ENCODE measurements around the gene SPRED3. TPM values are rescaled to one million over a fixed set of nuclear protein-coding genes. Genes with fewer than 3 reads are reported as not detected.

The SPRED3 gene
- total and polyA plus RNA-seq, 4 donors = under 0.01 to 0.09 TPM; not detected in 2

DNA sequence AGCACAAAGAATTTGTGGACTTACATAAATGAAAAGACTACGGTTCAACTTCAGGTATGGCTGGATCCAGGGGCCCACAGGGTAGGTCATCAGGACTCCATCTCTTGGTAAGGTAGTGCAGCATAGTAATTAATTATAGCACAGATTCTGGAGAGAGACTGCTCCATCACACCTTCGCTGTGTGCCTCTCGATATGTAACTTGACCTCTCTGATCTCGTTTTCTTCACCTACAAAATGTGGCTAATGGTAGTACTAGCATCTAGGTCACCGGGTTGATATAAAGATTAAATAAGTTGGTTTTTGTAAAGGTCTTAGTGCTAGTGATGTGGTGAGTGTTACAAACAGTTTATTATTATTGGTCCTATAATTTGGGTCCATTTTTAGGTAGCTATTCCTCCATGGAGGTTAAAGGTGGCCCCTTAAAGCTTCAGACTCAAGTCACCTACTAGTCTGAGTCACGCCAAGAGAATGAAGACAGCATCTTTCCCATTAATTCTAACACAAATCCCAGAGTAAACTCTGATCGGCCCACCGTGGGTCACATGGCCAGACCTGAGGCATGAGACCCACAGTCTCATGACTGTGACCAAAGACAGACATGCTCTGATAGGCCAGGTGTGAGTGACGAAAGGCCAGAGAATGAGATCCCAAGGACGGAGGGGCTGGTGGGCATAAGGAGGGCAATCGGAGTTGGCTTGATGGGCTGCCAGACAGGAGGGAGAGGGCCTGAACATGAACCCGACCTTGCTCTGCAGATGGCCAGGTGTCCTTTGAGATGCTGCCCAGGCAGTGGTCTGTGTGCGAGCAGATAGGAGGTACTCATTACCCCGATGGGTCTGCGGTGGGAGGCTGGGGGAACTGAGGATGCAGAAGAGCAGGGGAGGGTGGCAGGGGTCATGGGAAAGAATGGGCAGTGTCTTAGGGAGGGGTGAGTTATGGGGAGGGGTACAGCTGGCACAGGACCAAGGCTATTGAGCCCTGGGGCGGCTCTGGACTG lies 32.5 kb upstream of the SPRED3 start:
- Histone ChIP-seq H3K27ac (ENCODE audit: low read depth in 1 of 2, low read length in 2 of 2) (no peak overlapping the region), H3K9ac (ENCODE audit: low read depth in 1 of 2, low read length in 2 of 2) (no peak overlapping the region), H3K36me3 (ENCODE audit: control insufficient read depth in 4 of 4, insufficient read depth in 3 of 4, low read depth in 1 of 4, low read length in 3 of 4) (no peaks in the 10 kb centered on the region), H3K4me3 (ENCODE audit: low read depth in 1 of 3, low read length in 3 of 3) (no peak overlapping the region), H3K9me3 (ENCODE audit: control insufficient read depth in 4 of 4, low read length in 3 of 4) (no peaks in the 10 kb centered on the region), H3K4me1 (ENCODE audit: control insufficient read depth in 4 of 4, insufficient read depth in 4 of 4, low read length in 3 of 4) (no peaks in the 10 kb centered on the region), H3K27me3 (ENCODE audit: control insufficient read depth in 4 of 4, insufficient read depth in 4 of 4, low read length in 3 of 4) (peaks cover 0 to 13% (median 3%) of the 10 kb centered on the region in 4 donors)
- WGBS = 75% methylated on average over 16 of the region's 16 CpGs
- DNase-seq (ENCODE audit: low spot score) = no peak
- no peak for TF ChIP-seq TAF1 (conservative IDR thresholded peaks at IDR 0.05)
- no peak for TF ChIP-seq RAD21 (IDR thresholded peaks at IDR 0.05)
- TF ChIP-seq, protein P1, sequence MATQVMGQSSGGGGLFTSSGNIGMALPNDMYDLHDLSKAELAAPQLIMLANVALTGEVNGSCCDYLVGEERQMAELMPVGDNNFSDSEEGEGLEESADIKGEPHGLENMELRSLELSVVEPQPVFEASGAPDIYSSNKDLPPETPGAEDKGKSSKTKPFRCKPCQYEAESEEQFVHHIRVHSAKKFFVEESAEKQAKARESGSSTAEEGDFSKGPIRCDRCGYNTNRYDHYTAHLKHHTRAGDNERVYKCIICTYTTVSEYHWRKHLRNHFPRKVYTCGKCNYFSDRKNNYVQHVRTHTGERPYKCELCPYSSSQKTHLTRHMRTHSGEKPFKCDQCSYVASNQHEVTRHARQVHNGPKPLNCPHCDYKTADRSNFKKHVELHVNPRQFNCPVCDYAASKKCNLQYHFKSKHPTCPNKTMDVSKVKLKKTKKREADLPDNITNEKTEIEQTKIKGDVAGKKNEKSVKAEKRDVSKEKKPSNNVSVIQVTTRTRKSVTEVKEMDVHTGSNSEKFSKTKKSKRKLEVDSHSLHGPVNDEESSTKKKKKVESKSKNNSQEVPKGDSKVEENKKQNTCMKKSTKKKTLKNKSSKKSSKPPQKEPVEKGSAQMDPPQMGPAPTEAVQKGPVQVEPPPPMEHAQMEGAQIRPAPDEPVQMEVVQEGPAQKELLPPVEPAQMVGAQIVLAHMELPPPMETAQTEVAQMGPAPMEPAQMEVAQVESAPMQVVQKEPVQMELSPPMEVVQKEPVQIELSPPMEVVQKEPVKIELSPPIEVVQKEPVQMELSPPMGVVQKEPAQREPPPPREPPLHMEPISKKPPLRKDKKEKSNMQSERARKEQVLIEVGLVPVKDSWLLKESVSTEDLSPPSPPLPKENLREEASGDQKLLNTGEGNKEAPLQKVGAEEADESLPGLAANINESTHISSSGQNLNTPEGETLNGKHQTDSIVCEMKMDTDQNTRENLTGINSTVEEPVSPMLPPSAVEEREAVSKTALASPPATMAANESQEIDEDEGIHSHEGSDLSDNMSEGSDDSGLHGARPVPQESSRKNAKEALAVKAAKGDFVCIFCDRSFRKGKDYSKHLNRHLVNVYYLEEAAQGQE (IDR thresholded peaks at IDR 0.05) = no peak
- no peak for TF ChIP-seq NR2F2 (IDR thresholded peaks at IDR 0.05)
- TF ChIP-seq, protein P2, sequence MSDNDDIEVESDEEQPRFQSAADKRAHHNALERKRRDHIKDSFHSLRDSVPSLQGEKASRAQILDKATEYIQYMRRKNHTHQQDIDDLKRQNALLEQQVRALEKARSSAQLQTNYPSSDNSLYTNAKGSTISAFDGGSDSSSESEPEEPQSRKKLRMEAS (IDR thresholded peaks at IDR 0.05) = no peak
- TF ChIP-seq FOXA2 (IDR thresholded peaks at IDR 0.05) = no peak
- TF ChIP-seq FOXA1 (IDR thresholded peaks at IDR 0.05) = no peak
- TF ChIP-seq, protein P3, sequence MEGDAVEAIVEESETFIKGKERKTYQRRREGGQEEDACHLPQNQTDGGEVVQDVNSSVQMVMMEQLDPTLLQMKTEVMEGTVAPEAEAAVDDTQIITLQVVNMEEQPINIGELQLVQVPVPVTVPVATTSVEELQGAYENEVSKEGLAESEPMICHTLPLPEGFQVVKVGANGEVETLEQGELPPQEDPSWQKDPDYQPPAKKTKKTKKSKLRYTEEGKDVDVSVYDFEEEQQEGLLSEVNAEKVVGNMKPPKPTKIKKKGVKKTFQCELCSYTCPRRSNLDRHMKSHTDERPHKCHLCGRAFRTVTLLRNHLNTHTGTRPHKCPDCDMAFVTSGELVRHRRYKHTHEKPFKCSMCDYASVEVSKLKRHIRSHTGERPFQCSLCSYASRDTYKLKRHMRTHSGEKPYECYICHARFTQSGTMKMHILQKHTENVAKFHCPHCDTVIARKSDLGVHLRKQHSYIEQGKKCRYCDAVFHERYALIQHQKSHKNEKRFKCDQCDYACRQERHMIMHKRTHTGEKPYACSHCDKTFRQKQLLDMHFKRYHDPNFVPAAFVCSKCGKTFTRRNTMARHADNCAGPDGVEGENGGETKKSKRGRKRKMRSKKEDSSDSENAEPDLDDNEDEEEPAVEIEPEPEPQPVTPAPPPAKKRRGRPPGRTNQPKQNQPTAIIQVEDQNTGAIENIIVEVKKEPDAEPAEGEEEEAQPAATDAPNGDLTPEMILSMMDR (IDR thresholded peaks at IDR 0.05; ENCODE audit: low read depth, low read length, missing input control) = no peak
- TF ChIP-seq GABPA (IDR thresholded peaks at IDR 0.05 in 1 of 2, conservative IDR thresholded peaks at IDR 0.05 in 1 of 2) = no peak
- TF ChIP-seq JUND (IDR thresholded peaks at IDR 0.05) = no peak
- TF ChIP-seq YY1 (IDR thresholded peaks at IDR 0.05) = no peak
- TF ChIP-seq HNF4G (IDR thresholded peaks at IDR 0.05) = no peak
- no peak for TF ChIP-seq SP1 (IDR thresholded peaks at IDR 0.05)
- no peak for TF ChIP-seq RXRA (IDR thresholded peaks at IDR 0.05)
- TF ChIP-seq, protein P4, sequence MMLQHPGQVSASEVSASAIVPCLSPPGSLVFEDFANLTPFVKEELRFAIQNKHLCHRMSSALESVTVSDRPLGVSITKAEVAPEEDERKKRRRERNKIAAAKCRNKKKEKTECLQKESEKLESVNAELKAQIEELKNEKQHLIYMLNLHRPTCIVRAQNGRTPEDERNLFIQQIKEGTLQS (IDR thresholded peaks at IDR 0.05) = no peak
- no peak for TF ChIP-seq EGR1 (IDR thresholded peaks at IDR 0.05; ENCODE audit: low read depth in 2 of 2)
- TF ChIP-seq HNF4A (conservative IDR thresholded peaks at IDR 0.05) = no peak
- TF ChIP-seq, protein P5, sequence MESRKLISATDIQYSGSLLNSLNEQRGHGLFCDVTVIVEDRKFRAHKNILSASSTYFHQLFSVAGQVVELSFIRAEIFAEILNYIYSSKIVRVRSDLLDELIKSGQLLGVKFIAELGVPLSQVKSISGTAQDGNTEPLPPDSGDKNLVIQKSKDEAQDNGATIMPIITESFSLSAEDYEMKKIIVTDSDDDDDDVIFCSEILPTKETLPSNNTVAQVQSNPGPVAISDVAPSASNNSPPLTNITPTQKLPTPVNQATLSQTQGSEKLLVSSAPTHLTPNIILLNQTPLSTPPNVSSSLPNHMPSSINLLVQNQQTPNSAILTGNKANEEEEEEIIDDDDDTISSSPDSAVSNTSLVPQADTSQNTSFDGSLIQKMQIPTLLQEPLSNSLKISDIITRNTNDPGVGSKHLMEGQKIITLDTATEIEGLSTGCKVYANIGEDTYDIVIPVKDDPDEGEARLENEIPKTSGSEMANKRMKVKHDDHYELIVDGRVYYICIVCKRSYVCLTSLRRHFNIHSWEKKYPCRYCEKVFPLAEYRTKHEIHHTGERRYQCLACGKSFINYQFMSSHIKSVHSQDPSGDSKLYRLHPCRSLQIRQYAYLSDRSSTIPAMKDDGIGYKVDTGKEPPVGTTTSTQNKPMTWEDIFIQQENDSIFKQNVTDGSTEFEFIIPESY (IDR thresholded peaks at IDR 0.05) = no peak

All from liver (tissue), 9 donors.